NCI-H226 (cell line): ENCODE results near the gene MISP.
"Not testable (repeated sequence)": the region's sequence is repeated elsewhere in the genome, so short reads cannot be mapped to it uniquely, and the experiment has no call there.

Experiments
- DNase-seq: peaks from one replicate; pipeline ENCODE4 v3.0.0-alpha.2; 2015

Gene MISP, protein sequence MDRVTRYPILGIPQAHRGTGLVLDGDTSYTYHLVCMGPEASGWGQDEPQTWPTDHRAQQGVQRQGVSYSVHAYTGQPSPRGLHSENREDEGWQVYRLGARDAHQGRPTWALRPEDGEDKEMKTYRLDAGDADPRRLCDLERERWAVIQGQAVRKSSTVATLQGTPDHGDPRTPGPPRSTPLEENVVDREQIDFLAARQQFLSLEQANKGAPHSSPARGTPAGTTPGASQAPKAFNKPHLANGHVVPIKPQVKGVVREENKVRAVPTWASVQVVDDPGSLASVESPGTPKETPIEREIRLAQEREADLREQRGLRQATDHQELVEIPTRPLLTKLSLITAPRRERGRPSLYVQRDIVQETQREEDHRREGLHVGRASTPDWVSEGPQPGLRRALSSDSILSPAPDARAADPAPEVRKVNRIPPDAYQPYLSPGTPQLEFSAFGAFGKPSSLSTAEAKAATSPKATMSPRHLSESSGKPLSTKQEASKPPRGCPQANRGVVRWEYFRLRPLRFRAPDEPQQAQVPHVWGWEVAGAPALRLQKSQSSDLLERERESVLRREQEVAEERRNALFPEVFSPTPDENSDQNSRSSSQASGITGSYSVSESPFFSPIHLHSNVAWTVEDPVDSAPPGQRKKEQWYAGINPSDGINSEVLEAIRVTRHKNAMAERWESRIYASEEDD

DNA sequence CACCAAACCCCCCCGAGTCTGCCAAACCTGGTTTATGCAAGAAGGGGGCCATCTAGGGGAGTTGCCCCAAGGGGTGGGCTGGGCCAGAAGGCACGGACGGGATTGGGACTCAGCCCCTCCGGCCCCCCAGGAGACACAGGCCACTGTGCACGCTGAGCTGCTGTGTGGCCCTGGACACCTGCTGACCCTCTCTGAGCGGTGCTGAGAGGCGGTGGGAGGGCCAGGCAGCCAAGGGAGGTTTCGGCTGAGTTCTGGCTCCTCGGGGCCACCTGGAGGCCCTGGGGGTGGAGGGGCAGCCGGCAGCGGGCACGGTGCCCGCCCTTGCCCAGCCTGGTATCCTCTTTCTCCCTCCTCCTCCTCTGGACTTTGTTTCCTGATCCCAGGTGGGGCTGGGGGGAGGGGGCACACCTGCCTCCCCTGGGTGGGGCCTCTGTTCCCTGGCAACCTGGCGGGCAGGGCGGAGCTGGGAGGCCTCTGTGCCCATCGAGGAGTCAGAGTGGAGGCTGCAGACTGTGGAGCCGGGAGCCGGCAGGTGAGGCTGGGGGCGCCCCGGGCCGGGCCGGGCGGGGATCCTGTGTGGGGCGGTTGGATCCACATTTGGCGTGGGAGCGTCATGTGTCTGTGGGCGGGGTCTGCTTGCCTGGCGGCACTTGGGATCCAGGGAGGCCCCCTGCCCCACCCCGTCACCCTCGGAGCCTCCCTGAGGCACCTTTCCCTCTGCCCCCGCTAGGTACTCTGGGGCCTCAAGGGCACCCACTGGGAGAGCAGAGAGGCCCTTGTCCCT, at the start of gene MISP:
MISP (plus strand) TSS at position 473 of the 784 bp plus-strand sequence. CDS start 5,835 bp downstream, outside the sequence.
- DNase-seq, result peak; percentile 45

DNA sequence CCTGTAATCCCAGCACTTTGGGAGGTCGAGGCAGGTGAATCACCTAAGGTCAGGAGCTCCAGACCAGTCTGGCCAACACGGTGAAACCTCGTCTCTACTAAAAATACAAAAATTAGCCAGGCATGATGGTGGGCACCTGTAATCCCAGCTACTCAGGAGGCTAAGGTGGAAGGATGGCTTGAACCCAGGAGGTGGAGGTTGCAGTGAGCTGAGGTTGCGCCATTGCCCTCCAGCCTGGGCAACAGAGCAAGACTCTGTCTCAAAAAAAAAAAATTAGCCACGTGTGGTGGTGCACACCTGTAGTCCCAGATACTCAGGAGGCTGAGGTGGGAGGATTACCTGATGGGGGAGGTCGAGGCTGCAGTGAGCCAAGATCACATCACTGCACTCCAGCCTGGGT, 48.1 kb upstream of the MISP start:
- not testable (repeated sequence) for DNase-seq

DNA sequence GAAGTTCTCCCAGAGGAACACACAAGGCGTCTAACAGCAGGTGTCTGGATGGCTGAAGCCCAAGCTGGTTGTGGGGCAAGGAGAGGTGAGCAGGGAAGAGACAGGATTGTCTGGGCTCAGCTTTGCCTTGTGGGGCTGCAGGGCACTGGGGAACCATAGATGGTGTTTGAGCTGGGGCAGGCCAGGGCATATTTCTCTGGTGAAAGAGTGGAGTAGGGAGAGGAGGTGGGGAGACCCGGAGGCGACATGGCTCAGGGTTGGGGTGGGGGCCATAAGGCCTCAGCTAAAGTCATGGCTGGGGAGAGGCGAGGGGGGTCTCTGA, 47.6 kb upstream of the MISP start:
- no peak for DNase-seq

DNA sequence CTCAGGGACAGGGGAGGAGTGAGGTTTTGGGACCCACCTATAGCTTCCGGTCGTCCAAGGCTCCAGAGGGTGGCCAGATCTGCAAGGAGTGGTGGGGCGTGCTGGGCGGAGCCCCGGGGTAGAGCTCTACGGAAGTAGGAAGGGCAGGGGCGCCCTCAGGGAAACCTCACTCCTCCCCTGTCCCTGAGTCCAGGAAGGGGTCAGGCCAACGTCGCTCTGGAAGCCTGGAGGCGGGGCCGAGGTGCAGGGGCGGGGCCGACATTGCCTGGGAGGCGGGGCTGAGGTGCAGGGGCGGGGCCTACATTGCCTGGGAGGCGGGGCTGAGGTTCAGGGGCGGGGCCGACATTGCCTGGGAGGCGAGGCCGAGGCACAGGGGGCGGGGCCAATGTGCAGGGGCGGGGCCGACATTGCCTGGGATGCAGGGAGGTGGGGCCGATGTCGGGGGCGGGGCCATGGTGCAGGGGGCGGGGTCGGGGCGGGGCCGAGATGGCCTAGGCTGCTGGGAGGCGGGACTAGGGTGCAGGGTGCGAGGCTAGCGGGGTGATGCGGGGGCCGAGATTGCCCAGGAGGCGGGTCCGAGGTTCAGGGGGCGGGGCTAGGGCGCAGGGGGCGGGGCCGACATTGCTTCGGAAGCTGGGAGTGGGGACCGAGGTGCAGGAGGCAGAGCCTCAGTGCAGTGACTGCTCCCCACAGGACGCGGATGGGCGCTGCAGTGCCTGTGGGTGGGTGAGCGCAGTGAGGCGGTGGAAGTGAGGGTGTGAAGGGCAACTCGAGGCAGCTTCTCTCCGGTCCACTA, 47.1 kb upstream of the MISP start:
- DNase-seq, result peak; percentile 73

DNA sequence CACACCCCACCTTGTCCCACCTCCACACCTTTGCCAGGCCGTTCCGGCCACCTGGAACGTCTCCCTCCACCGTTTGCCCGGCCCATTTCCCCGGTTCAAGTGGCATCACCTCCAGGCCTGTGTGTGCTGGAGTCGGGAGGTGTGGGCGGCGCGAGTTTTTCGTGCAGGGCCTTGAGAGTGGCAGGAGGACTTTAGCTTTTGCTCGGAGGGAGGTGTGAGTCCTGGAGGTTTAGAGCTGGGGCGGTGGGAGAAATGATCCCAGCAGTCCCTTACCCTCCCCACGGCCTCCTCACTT, 46.5 kb upstream of the MISP start:
- DNase-seq, result no peak

DNA sequence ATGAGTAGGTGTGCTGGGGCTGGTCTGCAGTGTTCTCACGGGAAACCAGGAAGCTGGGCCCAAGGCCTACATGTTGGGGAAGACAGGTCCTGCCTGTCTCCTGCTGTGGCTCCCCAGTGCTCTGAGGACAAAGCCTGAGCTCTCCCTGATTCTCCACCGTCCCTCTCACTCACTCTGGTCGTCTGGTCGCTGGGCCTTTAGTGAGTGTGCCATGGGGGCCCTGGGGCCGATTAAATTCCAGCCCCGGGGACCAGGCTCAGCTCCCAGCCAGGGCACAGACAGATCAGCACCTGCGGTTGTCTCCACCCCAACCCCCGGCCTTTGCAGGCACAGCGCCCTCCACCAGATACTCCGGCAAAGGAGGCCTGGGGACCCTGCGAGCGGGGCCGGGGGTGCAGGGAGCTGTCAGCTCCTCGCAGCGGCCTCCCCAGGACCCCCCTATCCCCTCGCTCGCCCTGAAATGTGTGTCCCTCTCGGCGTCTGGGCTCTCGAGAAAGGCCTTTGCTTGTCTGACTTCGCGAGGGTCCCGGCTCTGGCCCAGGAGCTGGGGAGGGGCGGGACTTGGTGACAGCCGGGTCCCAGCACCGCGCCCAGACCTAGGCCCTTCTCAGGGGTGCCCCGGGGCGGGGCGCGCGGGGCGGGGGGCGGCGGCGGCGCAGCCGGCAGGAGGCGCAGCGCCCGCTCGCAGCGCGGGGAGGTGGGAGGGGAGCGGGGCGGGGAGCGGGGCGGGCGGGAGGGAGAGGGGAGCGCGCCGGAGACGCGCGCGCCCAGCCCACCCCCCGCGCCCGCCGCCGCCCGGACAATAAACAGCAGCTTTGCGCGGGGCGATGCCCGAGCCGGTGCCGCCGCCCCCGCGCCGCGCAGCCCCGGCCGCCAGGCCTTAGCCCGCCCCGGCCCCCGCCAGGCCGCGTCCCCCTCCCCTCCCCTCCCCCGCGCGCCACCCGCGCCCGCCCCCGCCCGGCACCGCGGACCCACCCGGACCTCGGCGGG, 42.5 kb upstream of the MISP start, which contains the start of gene PALM:
PALM (plus strand) TSS at position 782 of the 990 bp plus-strand sequence. CDS start 212 bp downstream, outside the sequence.
- DNase-seq, result peak; percentile 9

DNA sequence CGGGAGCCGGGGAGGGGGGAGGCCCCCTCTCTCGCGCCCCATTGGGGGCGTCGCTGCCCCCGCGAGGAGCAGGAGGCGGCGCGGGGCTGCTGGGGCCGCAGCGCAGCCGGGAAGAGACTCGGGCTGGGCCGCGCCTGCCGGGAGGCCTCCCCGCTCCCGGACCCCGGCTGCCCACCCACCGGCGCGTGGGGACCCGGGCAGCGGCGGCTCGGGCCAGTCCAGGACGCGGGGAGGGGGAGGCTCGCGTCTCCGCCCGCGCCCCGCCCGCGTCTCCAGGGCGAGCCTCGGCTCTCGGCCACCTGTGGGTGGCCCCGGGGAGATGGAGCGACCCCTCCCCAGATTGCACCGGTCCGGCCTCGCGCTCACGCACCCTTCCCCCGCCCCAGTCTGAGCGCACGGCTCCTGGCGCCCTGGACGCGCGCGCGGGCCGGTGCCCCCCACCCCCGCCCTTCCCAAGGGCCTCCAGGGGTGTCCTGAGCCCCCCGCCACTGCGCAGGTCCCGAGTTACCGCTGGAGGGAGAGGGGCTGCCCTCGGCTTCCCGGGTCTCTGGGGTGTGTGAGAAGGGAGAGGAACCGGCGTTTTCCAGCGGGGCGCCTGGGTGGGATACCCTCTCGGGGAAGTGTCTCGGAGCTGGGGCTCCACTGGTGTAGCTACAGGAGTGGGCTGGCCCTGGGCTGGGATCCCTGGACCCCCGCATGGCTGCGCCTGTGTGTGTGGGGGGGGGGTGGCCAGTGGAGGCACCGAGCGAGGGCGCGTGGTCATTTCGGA, 41.5 kb upstream of the MISP start:
- DNase-seq, result no peak

DNA sequence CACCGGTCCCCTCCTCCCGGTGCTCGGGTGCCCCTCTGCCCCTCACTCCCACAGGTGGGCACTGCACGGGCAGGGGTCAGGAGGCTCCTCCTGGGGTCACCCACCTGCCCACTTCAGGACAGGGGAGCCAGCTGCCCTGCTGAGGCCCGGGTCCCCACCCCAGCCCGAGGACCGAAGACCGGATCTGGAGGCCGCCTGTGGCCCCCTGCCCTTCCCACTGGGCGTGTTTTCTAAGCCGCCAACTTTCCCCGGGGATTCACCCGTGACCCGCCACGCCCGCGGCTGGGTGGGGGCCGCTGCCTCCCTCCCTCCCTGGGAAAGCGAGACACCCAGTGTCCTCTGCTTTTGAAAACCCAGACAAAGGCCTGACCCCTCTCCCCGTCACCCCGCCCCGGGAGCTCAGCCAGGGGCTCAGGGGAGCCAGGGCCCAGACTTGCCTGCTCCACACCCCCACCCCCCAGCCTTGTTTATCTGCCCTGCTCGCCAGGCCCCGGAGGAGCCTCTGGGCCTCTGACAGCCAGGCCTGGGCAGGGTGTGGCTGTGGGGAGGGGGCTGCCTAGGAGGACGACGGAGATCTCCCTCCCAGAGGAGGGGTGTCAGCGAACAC, 40.8 kb upstream of the MISP start:
- no peak for DNase-seq

DNA sequence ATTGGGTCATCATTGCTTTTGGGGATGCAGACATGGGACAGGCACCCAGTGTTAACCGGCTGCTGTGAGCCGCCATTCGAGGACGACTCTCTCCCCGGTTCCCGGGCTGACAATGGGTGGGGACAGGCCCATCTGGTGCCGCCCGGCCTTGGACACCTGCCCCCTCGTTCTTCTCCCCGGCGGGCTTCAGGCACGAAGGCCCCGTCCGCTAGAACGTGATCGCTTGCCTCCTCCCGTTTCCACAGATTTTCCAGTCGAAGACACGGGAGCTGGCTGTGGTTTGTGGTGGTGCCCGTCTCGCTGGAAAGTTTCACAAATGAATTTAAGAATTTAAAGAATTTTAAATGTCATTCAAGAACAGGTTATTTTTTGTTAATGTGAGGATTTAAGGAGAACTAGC, 40.1 kb upstream of the MISP start:
- DNase-seq, result no peak

DNA sequence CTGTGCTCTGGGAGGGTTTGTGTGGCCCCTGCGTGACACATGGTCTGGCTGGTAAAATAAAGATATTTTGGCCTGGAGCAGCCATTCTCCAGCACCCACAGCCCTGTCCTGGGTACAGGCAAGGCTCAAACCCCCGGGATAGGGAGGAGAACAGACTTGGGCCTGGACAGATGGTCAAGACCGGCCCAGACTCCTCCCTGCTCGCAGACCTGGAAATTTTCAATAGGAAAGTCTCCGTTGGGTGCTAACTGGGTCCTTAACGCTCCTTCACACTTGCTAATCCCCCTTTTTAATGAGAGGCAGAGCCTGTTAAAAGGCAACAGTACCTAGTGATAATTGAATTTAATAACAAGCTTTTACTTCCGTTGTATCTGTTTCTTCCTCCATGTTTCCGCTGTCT, 39.7 kb upstream of the MISP start:
- DNase-seq, result no peak

DNA sequence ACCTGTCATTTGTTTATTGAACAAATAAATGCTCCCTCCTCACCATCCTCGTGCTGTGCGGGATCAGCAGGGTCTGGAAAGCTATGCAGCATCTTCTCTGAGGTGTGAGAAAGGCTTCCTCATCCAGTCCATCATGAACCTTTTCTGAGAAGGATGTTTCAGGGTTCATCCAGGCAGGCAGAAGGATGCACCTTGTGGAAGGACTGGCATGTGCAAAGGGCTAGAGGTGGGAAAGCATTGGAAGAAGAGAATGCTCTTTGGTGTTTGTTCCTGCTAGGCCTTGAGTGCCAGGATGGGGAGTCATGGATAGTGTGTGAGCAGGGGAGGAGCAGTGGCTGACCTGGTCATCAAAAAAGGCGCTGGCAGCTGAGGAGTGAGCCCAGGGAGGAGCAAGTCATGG, 35.6 kb upstream of the MISP start:
- DNase-seq, result no peak

DNA sequence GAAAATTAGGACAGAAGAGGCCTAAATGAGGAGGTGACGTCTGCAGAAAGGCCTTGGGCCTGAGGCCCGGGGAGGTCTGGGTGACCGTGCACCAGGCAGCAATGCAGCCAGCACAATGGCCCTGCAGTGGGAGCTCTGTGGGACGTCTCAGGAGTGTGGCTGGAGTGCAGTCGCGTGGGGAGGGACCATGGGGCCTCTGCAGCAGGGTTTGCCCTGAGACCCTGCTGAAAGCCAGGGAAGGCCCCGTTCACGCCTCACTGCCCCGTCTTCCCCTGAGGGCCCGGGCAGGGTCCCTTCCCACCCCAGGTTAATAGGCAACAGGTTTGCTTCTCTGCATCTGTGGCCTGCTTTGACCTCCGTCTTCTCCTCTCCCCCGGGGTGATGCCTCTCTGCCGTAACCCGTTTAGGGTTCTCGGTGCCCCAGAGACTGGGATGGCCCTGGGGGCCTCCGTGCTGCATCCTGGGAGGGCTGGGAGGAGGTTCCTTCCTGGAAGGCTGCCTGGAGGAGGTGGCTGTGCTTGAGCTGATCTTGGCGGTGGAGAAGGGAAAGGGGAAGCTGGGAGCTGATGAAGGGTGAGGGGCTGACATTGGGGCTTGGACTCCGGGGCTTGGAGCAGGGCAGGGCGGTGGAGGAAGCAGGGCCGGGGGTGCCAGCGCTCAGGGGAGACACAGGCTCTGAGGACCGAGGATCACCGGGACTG, 32.5 kb upstream of the MISP start:
- no peak for DNase-seq

DNA sequence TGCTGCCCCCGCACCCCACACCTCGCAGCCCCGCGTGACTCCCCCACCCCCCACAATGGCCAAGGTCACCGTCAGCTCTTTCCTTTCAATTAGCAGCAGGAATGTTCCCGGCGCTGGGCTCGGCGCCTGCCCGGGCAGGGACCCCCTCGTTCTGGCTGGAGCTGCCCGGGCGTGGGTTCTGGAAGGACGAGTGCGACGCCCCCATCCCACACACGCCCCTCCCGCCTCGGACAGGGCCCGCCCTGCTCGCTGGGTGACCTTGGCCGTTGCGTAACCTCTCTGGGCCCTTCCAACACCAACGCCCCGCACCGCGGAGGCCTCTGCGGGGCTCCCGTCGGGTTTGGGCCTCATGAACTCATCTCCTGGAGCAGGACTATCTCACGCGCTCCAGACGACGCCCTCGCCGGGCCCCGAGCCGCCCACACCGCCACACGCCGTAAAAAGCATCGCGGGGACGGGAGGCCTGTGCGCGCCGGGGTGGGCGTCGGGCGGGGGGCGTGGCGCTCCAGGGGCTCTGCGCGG, 31.9 kb upstream of the MISP start:
- DNase-seq, result no peak

DNA sequence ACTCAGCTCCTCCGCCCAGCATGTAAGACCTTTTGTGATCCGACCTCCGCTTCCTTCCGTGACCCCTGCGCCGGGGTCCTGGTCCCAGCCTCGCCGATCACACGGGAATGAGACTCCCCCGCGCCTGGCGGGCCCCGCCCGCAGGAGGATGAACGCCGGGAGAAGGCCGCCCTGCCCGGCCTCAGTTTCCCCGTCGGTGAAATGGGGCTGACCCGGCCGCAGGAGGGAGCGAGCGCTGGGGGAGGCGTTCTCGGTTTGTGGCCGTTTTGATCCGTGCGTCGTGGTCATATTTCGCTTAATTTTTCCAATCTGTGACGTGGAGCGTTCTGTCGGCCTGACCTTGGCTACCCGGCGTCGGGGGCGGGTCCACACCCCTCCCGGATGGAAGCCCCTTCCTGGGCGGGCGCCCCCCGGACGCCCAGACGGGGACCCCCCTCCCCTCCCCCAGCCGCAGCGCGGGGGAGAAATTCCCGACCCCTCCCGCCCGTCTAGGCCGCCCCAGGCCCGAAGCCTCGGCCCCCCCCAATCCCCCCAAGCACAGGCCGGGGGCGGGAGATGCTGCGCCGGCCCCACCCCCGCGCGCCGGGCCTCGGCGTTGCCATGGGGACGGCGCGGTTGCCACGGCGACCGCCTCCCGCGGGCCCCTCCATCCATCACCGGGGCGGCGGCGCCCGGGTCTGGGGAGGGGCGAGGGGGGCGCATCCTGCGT, 31.1 kb upstream of the MISP start:
- no peak for DNase-seq

DNA sequence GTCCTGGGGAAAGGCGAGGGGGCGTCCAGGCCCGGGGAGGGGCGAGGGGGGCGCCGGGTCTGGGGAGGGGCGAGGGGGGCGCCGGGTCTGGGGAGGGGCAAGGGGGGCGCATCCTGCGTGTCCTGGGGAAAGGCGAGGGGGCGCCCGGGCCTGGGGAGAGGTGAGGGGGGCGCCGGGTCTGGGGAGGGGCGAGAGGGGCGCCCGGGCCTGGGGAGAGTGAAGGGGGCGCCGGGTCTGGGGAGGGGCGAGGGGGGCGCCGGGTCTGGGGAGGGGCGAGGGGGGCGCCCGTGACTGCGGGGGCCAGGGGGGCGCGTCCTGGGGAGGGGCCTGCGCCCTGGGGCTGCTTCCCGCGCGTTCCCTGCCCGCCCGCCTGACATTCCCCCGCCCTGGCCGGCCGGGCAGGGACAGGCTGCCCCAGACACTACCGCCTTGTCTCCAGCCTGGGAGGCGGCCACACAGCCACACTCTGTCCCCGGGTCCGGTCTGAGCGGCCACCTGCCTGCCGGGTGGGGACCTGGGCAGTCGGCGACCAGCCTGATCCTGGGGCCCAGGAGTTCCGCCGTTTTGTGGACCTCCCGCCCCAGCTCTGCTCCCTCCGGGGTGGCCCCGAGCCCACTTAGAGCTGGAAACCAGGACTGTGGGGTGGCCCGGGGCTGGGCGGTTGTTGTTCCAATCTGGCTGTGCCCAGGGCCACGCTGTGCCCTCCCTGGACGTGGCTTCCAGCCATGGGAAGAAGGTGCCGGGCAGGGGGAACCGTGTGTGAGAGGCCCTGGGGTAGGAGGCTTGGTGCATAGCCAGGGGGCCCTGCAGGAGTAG, 30.4 kb upstream of the MISP start:
- no peak for DNase-seq

DNA sequence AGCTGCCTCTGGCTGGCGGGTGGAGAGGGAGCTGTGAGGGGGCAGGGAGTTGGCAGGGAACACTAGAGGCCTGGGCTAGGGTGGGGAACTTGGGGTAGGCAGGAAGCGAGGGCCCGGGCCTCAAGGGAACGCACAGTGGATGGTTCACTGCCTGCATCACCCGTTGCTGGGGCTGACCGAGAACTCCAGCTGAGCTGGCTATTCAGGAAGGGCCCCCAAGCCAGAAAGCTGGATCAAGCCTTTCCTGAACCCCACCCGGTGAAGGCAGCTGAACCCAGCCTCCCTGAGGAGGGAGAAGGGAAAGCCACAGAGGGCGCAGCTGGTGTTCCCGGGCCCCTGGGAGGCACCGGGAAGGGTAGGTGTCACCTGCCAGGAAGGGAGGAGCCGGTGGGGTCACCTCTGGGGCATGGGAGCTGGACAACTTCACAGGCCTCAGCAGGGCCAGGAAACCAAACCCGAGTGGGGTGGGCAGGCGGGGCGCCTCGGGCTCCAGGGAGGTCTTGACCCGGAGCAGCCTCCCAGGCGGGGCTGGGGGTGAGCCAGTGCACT, 28.3 kb upstream of the MISP start:
- DNase-seq, result no peak

DNA sequence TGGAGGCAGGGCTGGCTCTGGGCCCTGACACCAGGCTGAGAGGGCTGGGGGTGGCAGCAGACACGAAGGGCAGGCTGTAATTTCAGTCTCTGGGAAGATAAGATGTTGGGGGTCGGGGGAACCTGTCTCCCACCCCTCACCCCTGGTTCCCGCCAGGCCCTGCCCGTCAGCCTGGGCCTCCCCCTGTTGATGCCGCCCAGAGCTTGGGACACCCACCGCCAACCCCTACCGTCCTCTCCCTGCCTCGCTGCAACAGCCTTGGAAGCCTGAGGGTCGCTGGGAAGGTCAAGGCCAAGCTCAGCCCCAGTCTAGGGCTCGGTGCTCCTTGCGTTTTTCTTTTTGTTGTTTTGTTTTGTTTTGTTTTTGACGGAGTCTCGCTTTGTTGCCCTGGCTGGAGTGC, 27.7 kb upstream of the MISP start:
- no peak for DNase-seq

DNA sequence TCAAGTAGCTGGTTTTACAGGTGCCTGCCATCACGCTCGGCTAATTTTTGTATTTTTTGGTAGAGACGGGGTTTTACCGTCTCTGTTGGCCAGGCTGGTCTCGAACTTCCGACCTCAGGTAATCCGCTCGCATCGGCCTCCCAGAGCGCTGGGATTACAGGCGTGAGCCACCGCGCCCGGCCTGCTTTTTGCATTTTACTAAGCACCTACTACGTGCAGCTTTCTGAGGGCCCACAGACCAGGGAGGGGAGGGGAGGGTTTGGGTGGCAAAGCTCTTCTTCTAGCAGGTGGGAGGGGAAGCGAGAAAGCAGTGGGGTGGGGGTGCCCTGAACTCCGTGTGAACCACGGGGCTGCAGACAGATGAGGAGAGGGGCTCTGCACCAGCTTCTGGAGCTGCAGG, 27.2 kb upstream of the MISP start:
- no peak for DNase-seq
